Fibroblast of lung (primary cell): Measurements from ENCODE around the gene PAM.

Experiments used
- EZH2 ChIP-seq: IDR thresholded peaks from 2 replicates; pipeline ENCODE4 v1.5.1; 2012; ENCODE audit warnings: low read length, control low read depth, mild to moderate bottlenecking; ENCODE audit errors: missing control alignments
- TF ChIP-seq, protein P1 (sequence below), 2 donors: IDR thresholded peaks in 1 of 2; conservative IDR thresholded peaks in 1 of 2; 1 replicate in 1 of 2; 2 replicates in 1 of 2; pipeline ENCODE4 v1.5.1; 2011 to 2012; ENCODE audit warnings: low read length in 2 of 2, control low read depth in 1 of 2, inconsistent platforms in 1 of 2, low read depth in 1 of 2, mild to moderate bottlenecking in 1 of 2

DNA sequence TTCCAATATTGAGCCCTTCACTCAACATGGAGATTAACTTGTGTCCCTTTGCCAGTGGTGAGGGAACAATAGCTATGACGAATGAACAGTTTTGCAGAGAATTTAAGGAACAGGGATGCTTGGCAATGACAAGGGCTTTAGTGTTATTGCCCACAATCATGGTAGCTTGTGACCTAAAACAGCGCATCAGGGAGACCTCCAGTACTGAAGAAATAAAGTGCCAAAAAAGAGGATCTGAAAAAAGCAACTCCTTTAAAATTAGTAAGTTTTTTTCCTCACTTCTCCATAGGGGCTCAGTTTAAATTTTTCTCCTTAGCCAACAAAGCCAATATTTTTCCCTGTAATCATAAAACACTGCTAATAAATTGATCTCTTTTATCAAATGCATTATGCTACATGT is 41.8 kb upstream of the PAM start:
- TF ChIP-seq, protein P1, sequence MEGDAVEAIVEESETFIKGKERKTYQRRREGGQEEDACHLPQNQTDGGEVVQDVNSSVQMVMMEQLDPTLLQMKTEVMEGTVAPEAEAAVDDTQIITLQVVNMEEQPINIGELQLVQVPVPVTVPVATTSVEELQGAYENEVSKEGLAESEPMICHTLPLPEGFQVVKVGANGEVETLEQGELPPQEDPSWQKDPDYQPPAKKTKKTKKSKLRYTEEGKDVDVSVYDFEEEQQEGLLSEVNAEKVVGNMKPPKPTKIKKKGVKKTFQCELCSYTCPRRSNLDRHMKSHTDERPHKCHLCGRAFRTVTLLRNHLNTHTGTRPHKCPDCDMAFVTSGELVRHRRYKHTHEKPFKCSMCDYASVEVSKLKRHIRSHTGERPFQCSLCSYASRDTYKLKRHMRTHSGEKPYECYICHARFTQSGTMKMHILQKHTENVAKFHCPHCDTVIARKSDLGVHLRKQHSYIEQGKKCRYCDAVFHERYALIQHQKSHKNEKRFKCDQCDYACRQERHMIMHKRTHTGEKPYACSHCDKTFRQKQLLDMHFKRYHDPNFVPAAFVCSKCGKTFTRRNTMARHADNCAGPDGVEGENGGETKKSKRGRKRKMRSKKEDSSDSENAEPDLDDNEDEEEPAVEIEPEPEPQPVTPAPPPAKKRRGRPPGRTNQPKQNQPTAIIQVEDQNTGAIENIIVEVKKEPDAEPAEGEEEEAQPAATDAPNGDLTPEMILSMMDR (conservative IDR thresholded peaks at IDR 0.05 in 1 of 2, IDR thresholded peaks at IDR 0.05 in 1 of 2; ENCODE audit: low read depth in 1 of 2, low read length in 2 of 2): no peak
- TF ChIP-seq EZH2: no peak
